H9 (cell line): Measurements from ENCODE around the gene RUVBL1. TPM values are rescaled to one million over a fixed set of nuclear protein-coding genes. Genes with fewer than 3 reads are reported as not detected.

Experiments used
- DNase-seq: peaks from one replicate; pipeline ENCODE4 v3.0.0-alpha.2; 2017
- H2AFZ ChIP-seq: one replicate; pipeline ENCODE4 v1.6.1; 2013; ENCODE audit warnings: mild to moderate bottlenecking, low read length, control low read depth, moderate library complexity
- H2AK5ac ChIP-seq: 2 replicates; pipeline ENCODE4 v1.6.1; 2013; ENCODE audit warnings: low read length, control low read depth, mixed read lengths; ENCODE audit not compliant: insufficient read length
- H2BK120ac ChIP-seq: one replicate; pipeline ENCODE4 v1.6.1; 2013; ENCODE audit warnings: low read depth, mild to moderate bottlenecking, low read length, control low read depth, inconsistent platforms; ENCODE audit not compliant: poor library complexity, severe bottlenecking
- H2BK12ac ChIP-seq: 2 replicates; pipeline ENCODE4 v1.6.1; 2013; ENCODE audit warnings: low read length, control low read depth, mixed read lengths, low read depth; ENCODE audit not compliant: insufficient read length
- H2BK15ac ChIP-seq: 2 replicates; pipeline ENCODE4 v1.6.1; 2013; ENCODE audit warnings: low read depth, low read length, control low read depth
- H2BK20ac ChIP-seq: one replicate; pipeline ENCODE4 v1.6.1; 2013; ENCODE audit warnings: low read depth, mild to moderate bottlenecking, low read length, control low read depth, inconsistent platforms; ENCODE audit not compliant: poor library complexity, severe bottlenecking
- H2BK5ac ChIP-seq: 2 replicates; pipeline ENCODE4 v1.6.1; 2013; ENCODE audit warnings: low read length, control low read depth, mixed read lengths; ENCODE audit not compliant: insufficient read length
- H3K14ac ChIP-seq: 2 replicates; pipeline ENCODE4 v1.6.1; 2013; ENCODE audit warnings: low read length, control low read depth; ENCODE audit not compliant: insufficient read depth
- H3K18ac ChIP-seq: 2 replicates; pipeline ENCODE4 v1.6.1; 2013; ENCODE audit warnings: low read depth, mild to moderate bottlenecking, mixed read lengths, low read length, control low read depth; ENCODE audit not compliant: insufficient read length
- H3K23ac ChIP-seq: 2 replicates; pipeline ENCODE4 v1.6.1; 2013; ENCODE audit warnings: low read length, control low read depth, mixed read lengths, low read depth; ENCODE audit not compliant: insufficient read length
- H3K23me2 ChIP-seq: 2 replicates; pipeline ENCODE4 v1.6.1; 2013; ENCODE audit warnings: low read depth, mild to moderate bottlenecking, mixed read lengths, low read length, control low read depth; ENCODE audit not compliant: insufficient read length, poor library complexity, severe bottlenecking
- H3K27ac ChIP-seq: 2 replicates; pipeline ENCODE4 v1.5.1; 2013; ENCODE audit warnings: low read length, control low read depth, mixed read lengths, low read depth; ENCODE audit not compliant: insufficient read length
- H3K27me3 ChIP-seq: 2 replicates; pipeline ENCODE4 v1.6.1; 2013; ENCODE audit warnings: low read length, control low read depth, inconsistent platforms; ENCODE audit not compliant: insufficient read depth
- H3K4ac ChIP-seq: 2 replicates; pipeline ENCODE4 v1.6.1; 2013; ENCODE audit warnings: low read depth, mild to moderate bottlenecking, control low read depth, inconsistent platforms, low read length, moderate library complexity
- H3K4me1 ChIP-seq: 2 replicates; pipeline ENCODE4 v1.6.1; 2013; ENCODE audit warnings: low read length, control low read depth, inconsistent platforms; ENCODE audit not compliant: insufficient read depth
- H3K4me2 ChIP-seq: 2 replicates; pipeline ENCODE4 v1.6.1; 2013; ENCODE audit warnings: low read length, control low read depth, mixed read lengths; ENCODE audit not compliant: insufficient read length, insufficient read depth
- H3K56ac ChIP-seq: 2 replicates; pipeline ENCODE4 v1.6.1; 2013; ENCODE audit warnings: low read depth, mild to moderate bottlenecking, mixed read lengths, low read length, control low read depth; ENCODE audit not compliant: insufficient read length
- H3K79me1 ChIP-seq: 2 replicates; pipeline ENCODE4 v1.6.1; 2013; ENCODE audit warnings: low read depth, mild to moderate bottlenecking, moderate library complexity, low read length, control low read depth, inconsistent platforms; ENCODE audit not compliant: insufficient read depth, poor library complexity, severe bottlenecking
- H3K79me2 ChIP-seq: 2 replicates; pipeline ENCODE4 v1.6.1; 2013; ENCODE audit warnings: low read length, control low read depth, inconsistent platforms; ENCODE audit not compliant: insufficient read depth
- H3K9ac ChIP-seq: 2 replicates; pipeline ENCODE4 v1.6.1; 2013; ENCODE audit warnings: low read length, control low read depth, mixed read lengths; ENCODE audit not compliant: insufficient read length; ENCODE audit errors: extremely low read depth
- H3K9me3 ChIP-seq: one replicate; pipeline ENCODE4 v1.6.1; 2013; ENCODE audit warnings: low read depth, low read length, inconsistent platforms; ENCODE audit not compliant: control insufficient read depth
- H3T11ph ChIP-seq: one replicate; pipeline ENCODE4 v1.6.1; 2013; ENCODE audit warnings: mild to moderate bottlenecking, low read length, control low read depth, inconsistent platforms
- H4K20me1 ChIP-seq: one replicate; pipeline ENCODE4 v1.6.1; 2013; ENCODE audit not compliant: control insufficient read depth, insufficient read length, insufficient read depth
- H4K5ac ChIP-seq: 2 replicates; pipeline ENCODE4 v1.6.1; 2013; ENCODE audit warnings: low read depth, mild to moderate bottlenecking, mixed read lengths, low read length, control low read depth; ENCODE audit not compliant: insufficient read length
- H4K8ac ChIP-seq: replicated peaks from 2 replicates; pipeline ENCODE4 v1.6.1; 2013; ENCODE audit warnings: low read length, control low read depth, mixed read lengths, low read depth; ENCODE audit not compliant: insufficient read length
- H4K91ac ChIP-seq: 2 replicates; pipeline ENCODE4 v1.6.1; 2013; ENCODE audit warnings: low read depth, mild to moderate bottlenecking, moderate library complexity, mixed read lengths, low read length, control low read depth; ENCODE audit not compliant: insufficient read length
- H3K27ac Mint-ChIP-seq, 3 experiments: 2 replicates in 2 of 3; 3 replicates in 1 of 3; pipeline ENCODE4 v1.8.0; 2020 to 2021; ENCODE audit warnings: mixed read lengths in 3 of 3, mild to moderate bottlenecking in 1 of 3, moderate library complexity in 1 of 3
- H3K27me3 Mint-ChIP-seq: 2 replicates; pipeline ENCODE4 v1.8.0; 2021; ENCODE audit warnings: low read depth, mild to moderate bottlenecking, moderate library complexity, mixed read lengths
- H3K36me3 Mint-ChIP-seq, 3 experiments: 2 replicates in 2 of 3; 3 replicates in 1 of 3; pipeline ENCODE4 v1.8.0; 2020 to 2021; ENCODE audit warnings: low read depth in 3 of 3, mixed read lengths in 3 of 3; ENCODE audit not compliant: insufficient read depth in 1 of 3
- H3K4me1 Mint-ChIP-seq, 2 experiments: 2 replicates each; pipeline ENCODE4 v1.8.0; 2020; ENCODE audit warnings: mixed read lengths in 2 of 2
- H3K4me3 Mint-ChIP-seq, 2 experiments: 2 replicates in 1 of 2; 3 replicates in 1 of 2; pipeline ENCODE4 v1.8.0; 2020 to 2021; ENCODE audit warnings: mild to moderate bottlenecking in 2 of 2, mixed read lengths in 2 of 2, moderate library complexity in 1 of 2
- H3K9me3 Mint-ChIP-seq, 2 experiments: 2 replicates in 1 of 2; 3 replicates in 1 of 2; pipeline ENCODE4 v1.8.0; 2020; ENCODE audit warnings: mild to moderate bottlenecking in 2 of 2, mixed read lengths in 2 of 2, moderate library complexity in 1 of 2
- WGBS: extraction: QIAGEN DNeasy Blood & Tissue Kit; methylation state at CpG from one replicate; pipeline ENCODE4 v1.1.7; 2013; ENCODE audit warnings: missing lambda C conversion rate, low lambda C conversion rate, mixed read lengths; ENCODE audit not compliant: insufficient read length; ENCODE audit errors: extremely low coverage; 5-methylcytosine and 5-hydroxymethylcytosine counted together
- total RNA-seq: library from RNA; stranded (reverse); gene quantifications from 2 replicates; pipeline ENCODE4 v1.2.1, GENCODE V29; 2021
- TF ChIP-seq, protein P1 (sequence below): fragments of 200-600 bp; sonication (generic); conservative IDR thresholded peaks from 3 replicates; pipeline ENCODE4 v1.8.0; 2021; ENCODE audit warnings: antibody characterized with exemption, mild to moderate bottlenecking

Gene RUVBL1
- total RNA-seq, 1 experiment from 2014 or later: 99.6 TPM

DNA sequence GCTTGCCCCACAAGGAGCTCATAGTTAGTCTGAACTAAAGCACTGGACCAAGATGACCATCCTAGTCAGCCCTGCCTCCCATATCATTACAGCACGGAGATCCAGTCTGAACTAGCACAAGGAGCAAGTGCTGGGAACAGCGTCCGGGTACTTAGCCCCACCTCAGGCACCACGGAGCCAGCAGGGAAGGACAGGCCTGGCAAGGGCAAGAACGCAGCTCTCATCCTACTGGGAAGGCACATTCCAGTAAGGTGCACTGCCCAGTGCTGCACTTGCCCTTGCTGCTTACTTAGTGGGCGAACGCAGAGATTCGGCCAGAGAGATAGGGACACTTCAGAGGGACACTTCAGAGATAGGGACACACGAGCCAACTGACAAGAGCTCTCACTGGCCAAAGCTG, 43.8 kb downstream of the RUVBL1 start:
- Histone ChIP-seq H4K91ac (no peak overlapping the region), H2BK20ac (no peak overlapping the region), H3K23ac (no peak overlapping the region), H3K56ac (no peak overlapping the region), H3K27ac (no peak overlapping the region), H4K20me1 (no peaks in the 10 kb centered on the region), H2BK15ac (no peak overlapping the region), H2BK5ac (no peak overlapping the region), H4K8ac (no peak overlapping the region), H3K4me2 (no peak overlapping the region), H2AK5ac (no peak overlapping the region), H3K4ac (no peak overlapping the region), H3K14ac (no peak overlapping the region; the same call in 1 of the 2 replicates), H4K5ac (no peak overlapping the region), H3K9ac (no peak overlapping the region), H3K4me1 (peaks cover 6% of the 10 kb centered on the region; the same call in 1 of the 2 replicates), H2AFZ (no peak overlapping the region), H2BK120ac (no peak overlapping the region), H3K27me3 (no peaks in the 10 kb centered on the region), H3K9me3 (no peaks in the 10 kb centered on the region), H3K79me2 (no peaks in the 10 kb centered on the region), H3K79me1 (no peaks in the 10 kb centered on the region), H3T11ph (no peak overlapping the region), H3K23me2 (peaks cover 12% of the 10 kb centered on the region), H2BK12ac (no peak overlapping the region), H3K18ac (no peak overlapping the region)
- no peaks in the 10 kb centered on the region for H3K9me3 Mint-ChIP-seq
- TF ChIP-seq, protein P1, sequence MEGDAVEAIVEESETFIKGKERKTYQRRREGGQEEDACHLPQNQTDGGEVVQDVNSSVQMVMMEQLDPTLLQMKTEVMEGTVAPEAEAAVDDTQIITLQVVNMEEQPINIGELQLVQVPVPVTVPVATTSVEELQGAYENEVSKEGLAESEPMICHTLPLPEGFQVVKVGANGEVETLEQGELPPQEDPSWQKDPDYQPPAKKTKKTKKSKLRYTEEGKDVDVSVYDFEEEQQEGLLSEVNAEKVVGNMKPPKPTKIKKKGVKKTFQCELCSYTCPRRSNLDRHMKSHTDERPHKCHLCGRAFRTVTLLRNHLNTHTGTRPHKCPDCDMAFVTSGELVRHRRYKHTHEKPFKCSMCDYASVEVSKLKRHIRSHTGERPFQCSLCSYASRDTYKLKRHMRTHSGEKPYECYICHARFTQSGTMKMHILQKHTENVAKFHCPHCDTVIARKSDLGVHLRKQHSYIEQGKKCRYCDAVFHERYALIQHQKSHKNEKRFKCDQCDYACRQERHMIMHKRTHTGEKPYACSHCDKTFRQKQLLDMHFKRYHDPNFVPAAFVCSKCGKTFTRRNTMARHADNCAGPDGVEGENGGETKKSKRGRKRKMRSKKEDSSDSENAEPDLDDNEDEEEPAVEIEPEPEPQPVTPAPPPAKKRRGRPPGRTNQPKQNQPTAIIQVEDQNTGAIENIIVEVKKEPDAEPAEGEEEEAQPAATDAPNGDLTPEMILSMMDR: no peak
- H3K36me3 Mint-ChIP-seq: peaks cover 27 to 64% (median 63%) of the 10 kb centered on the region in 3 experiments; a peak in 6 of 7 replicates
- peaks cover 10 to 13% of the 10 kb centered on the region in 2 experiments for H3K4me1 Mint-ChIP-seq
- WGBS: no CpG with 5 or more reads among the region's 9 CpGs
- H3K27ac Mint-ChIP-seq: no peak overlapping the region
- peaks cover 13% of the 10 kb centered on the region for H3K27me3 Mint-ChIP-seq
- no peak for DNase-seq
- no peak overlapping the region for H3K4me3 Mint-ChIP-seq
